Measurements from ENCODE around the gene CDCA5. TPM values are rescaled to one million over a fixed set of nuclear protein-coding genes. Genes with fewer than 3 reads are reported as not detected.

The CDCA5 gene
- total RNA-seq, 2 experiments from 2014 or later, result 0.77 to 0.84 TPM

- Mint-ChIP-seq H3K36me3 (ENCODE audit: low read depth) (peaks cover 57% of the 10 kb centered on the region), H3K27ac (no peak overlapping the region), H3K4me3 (peak overlapping the region; percentile 25), H3K4me1 (ENCODE audit: low read depth) (peaks cover 33% of the 10 kb centered on the region), H3K9me3 (no peaks in the 10 kb centered on the region), H3K27me3 (no peaks in the 10 kb centered on the region)
- intact Hi-C loops (cut with DNase I, micrococcal nuclease), result loop anchor here in 1 of 2 experiments (10.0 kb wide), 2 partner anchors 242 to 1258 kb away; partner anchors contain the start of genes B4GAT1, BRMS1 and CDC42BPG
- Histone ChIP-seq H3K36me3 (ENCODE audit: insufficient read depth, low read length) (peaks cover 50% of the 10 kb centered on the region), H3K27ac (ENCODE audit: low read depth in 1 of 2, low read length in 2 of 2) (no peak overlapping the region), H3K4me3 (ENCODE audit: low read length) (no peak overlapping the region), H3K4me1 (ENCODE audit: insufficient read depth, low read length) (peaks cover 21% of the 10 kb centered on the region), H3K9me3 (ENCODE audit: control insufficient read depth in 1 of 2, insufficient read depth in 1 of 2, low read length in 2 of 2) (no peaks in the 10 kb centered on the region), H3K27me3 (ENCODE audit: control insufficient read depth in 1 of 2, insufficient read depth in 2 of 2, low read length in 2 of 2) (no peaks in the 10 kb centered on the region)
- no peak for ATAC-seq (ENCODE audit: poor library complexity)
- TF ChIP-seq, protein P1, sequence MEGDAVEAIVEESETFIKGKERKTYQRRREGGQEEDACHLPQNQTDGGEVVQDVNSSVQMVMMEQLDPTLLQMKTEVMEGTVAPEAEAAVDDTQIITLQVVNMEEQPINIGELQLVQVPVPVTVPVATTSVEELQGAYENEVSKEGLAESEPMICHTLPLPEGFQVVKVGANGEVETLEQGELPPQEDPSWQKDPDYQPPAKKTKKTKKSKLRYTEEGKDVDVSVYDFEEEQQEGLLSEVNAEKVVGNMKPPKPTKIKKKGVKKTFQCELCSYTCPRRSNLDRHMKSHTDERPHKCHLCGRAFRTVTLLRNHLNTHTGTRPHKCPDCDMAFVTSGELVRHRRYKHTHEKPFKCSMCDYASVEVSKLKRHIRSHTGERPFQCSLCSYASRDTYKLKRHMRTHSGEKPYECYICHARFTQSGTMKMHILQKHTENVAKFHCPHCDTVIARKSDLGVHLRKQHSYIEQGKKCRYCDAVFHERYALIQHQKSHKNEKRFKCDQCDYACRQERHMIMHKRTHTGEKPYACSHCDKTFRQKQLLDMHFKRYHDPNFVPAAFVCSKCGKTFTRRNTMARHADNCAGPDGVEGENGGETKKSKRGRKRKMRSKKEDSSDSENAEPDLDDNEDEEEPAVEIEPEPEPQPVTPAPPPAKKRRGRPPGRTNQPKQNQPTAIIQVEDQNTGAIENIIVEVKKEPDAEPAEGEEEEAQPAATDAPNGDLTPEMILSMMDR (IDR thresholded peaks at IDR 0.05), result no peak
- ChIA-PET CTCF (interaction anchor here (0.5 kb wide), 1 partner anchor 245 kb away, joined by 3 read pairs; no protein-coding TSS in a partner anchor), POLR2A (interaction anchor here (1.0 to 2.9 kb wide), 4 partner anchors 9 to 48 kb away, joined by 3 to 16 read pairs (median 8); partner anchors contain the start of genes FAU, MRPL49, SYVN1 and VPS51)
- no peak for DNase-seq
Measured at GRCh38 chr11:65086809-65087208, 3.0 kb upstream of the CDCA5 start.

- Mint-ChIP-seq H3K36me3 (ENCODE audit: low read depth) (peaks cover 57% of the 10 kb centered on the region), H3K4me1 (ENCODE audit: low read depth) (peaks cover 33% of the 10 kb centered on the region), H3K27ac (peak overlapping the region; percentile 97), H3K9me3 (no peaks in the 10 kb centered on the region), H3K4me3 (peak overlapping the region; percentile 98), H3K27me3 (no peaks in the 10 kb centered on the region)
- Histone ChIP-seq H3K27me3 (ENCODE audit: control insufficient read depth in 1 of 2, insufficient read depth in 2 of 2, low read length in 2 of 2) (no peaks in the 10 kb centered on the region), H3K9me3 (ENCODE audit: control insufficient read depth in 1 of 2, insufficient read depth in 1 of 2, low read length in 2 of 2) (no peaks in the 10 kb centered on the region), H3K4me3 (ENCODE audit: low read length) (no peak overlapping the region), H3K27ac (ENCODE audit: low read depth in 1 of 2, low read length in 2 of 2) (no peak overlapping the region), H3K36me3 (ENCODE audit: insufficient read depth, low read length) (peaks cover 50% of the 10 kb centered on the region), H3K4me1 (ENCODE audit: insufficient read depth, low read length) (peaks cover 21% of the 10 kb centered on the region)
- DNase-seq (no peak), ATAC-seq (ENCODE audit: poor library complexity) (no peak)
- TF ChIP-seq, protein P1 (IDR thresholded peaks at IDR 0.05), result no peak
- ChIA-PET POLR2A (interaction anchor here (0.9 to 2.9 kb wide), 4 partner anchors 13 to 49 kb away, joined by 3 to 16 read pairs (median 8); partner anchors contain the start of genes FAU, MRPL49, SAC3D1 and SYVN1), CTCF (interaction anchor here (0.9 to 1.0 kb wide), 2 partner anchors 32 to 72 kb away, joined by 3 to 4 read pairs; partner anchors contain the start of genes ARL2 and ZNHIT2)
- intact Hi-C loops (cut with DNase I, micrococcal nuclease), result loop anchor here in 1 of 2 experiments (2.0 to 10.0 kb wide), 4 partner anchors 45 to 1259 kb away; partner anchors contain the start of genes B4GAT1, BRMS1, CDC42BPG and SAC3D1
Measured at GRCh38 chr11:65085446-65085845, 1.6 kb upstream of the CDCA5 start.

DNA sequence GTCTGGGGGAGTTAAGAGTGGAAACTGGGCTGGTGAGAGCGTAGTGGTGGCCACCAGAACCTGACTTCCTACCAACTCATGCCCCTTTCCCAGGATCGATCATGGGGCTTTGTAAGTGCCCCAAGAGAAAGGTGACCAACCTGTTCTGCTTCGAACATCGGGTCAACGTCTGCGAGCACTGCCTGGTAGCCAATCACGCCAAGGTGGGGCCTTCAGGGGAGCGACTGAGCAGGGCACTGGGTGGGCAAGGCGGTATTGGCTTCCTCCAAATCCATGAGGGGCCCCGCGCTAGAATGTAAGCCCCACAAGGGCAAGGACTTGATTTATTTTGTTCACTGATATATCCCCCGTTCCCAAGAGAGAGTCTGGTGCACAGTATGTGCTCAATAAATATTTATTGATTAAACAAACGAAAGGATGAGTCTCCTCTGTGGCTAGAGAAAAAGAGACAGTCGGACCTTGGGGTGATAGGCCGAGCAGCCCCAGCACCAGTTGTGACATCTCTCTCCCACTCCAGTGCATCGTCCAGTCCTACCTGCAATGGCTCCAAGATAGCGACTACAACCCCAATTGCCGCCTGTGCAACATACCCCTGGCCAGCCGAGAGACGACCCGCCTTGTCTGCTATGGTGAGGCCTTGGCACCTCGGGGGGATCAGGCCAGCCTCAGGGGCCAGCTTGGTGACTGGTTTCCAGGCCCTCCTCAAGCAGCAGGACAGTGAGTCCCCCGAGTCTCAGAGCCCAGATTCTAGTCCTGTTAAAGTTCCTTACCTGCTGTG, 947 bp upstream of the CDCA5 start:
- peak overlapping the region; percentile 98 for H3K4me3 Mint-ChIP-seq
- H3K27ac ChIP-seq (ENCODE audit: low read depth in 1 of 2, low read length in 2 of 2), result peak overlapping the region; percentile 86 to 97
- H3K4me1 Mint-ChIP-seq (ENCODE audit: low read depth), result peaks cover 33% of the 10 kb centered on the region
- H3K27ac Mint-ChIP-seq, result peak overlapping the region; percentile 97
- peaks cover 21% of the 10 kb centered on the region for H3K4me1 ChIP-seq (ENCODE audit: insufficient read depth, low read length)
- ATAC-seq (ENCODE audit: poor library complexity) (no peak), DNase-seq (no peak)
- TF ChIP-seq, protein P1 (IDR thresholded peaks at IDR 0.05), result no peak
- H3K4me3 ChIP-seq (ENCODE audit: low read length), result peak overlapping the region; percentile 80
- peaks cover 56% of the 10 kb centered on the region for H3K36me3 Mint-ChIP-seq (ENCODE audit: low read depth)
- no peaks in the 10 kb centered on the region for H3K27me3 ChIP-seq (ENCODE audit: control insufficient read depth in 1 of 2, insufficient read depth in 2 of 2, low read length in 2 of 2)
- POLR2A ChIA-PET, result interaction anchor here (0.9 to 2.9 kb wide), 4 partner anchors 14 to 50 kb away, joined by 3 to 16 read pairs (median 8); partner anchors contain the start of genes FAU, MRPL49, SAC3D1 and SYVN1
- intact Hi-C loops (cut with DNase I, micrococcal nuclease), result loop anchor here (1.0 to 10.0 kb wide), 9 partner anchors 12 to 1260 kb away; partner anchors contain the start of genes FAU (in 2 of the 2), MRPL49 (in 2 of the 2), VPS51 (in 2 of the 2) and ZNHIT2 (in 2 of the 2)
- H3K36me3 ChIP-seq (ENCODE audit: insufficient read depth, low read length), result peaks cover 50% of the 10 kb centered on the region
- H3K9me3 ChIP-seq (ENCODE audit: control insufficient read depth in 1 of 2, insufficient read depth in 1 of 2, low read length in 2 of 2), result no peaks in the 10 kb centered on the region
- H3K27me3 Mint-ChIP-seq, result no peaks in the 10 kb centered on the region
- CTCF ChIA-PET, result interaction anchor here (0.9 to 1.0 kb wide), 2 partner anchors 33 to 71 kb away, joined by 3 to 4 read pairs; partner anchors contain the start of genes ARL2 and ZNHIT2
- H3K9me3 Mint-ChIP-seq, result no peaks in the 10 kb centered on the region

Data from CD4-positive, alpha-beta T cell (primary cell).